Activated CD8-positive, alpha-beta T cell treated with anti-CD3 and anti-CD28 coated beads for 36 hours (primary cell): ENCODE measurements around the gene TMEM143. TPM values are rescaled to one million over a fixed set of nuclear protein-coding genes. Genes with fewer than 3 reads are reported as not detected.

Source experiments
- ATAC-seq: fragments of 200-7000 bp; cut with Tn5 transposase; one replicate; pipeline ENCODE4 v1.10.0; 2021; ENCODE audit warnings: mild to moderate bottlenecking, moderate library complexity
- CTCF ChIA-PET: fragments of 350-600 bp; sonication (Branson Sonifier 250); formaldehyde crosslinking; loops from one replicate; lab custom pipeline; 2021; ENCODE audit warnings: antibody characterized with exemption; lab: Charles Lee
- POLR2A ChIA-PET: fragments of 350-600 bp; sonication (Branson Sonifier 250); formaldehyde crosslinking; loops from one replicate; lab custom pipeline; 2021; ENCODE audit warnings: antibody characterized with exemption; lab: Charles Lee
- DNase-seq: peaks from one replicate; pipeline ENCODE4 v3.0.0-alpha.2; 2020
- H3K27ac Mint-ChIP-seq: one replicate; pipeline ENCODE4 v1.8.0; 2021; ENCODE audit warnings: mild to moderate bottlenecking, mixed read lengths
- H3K27me3 Mint-ChIP-seq: one replicate; pipeline ENCODE4 v1.8.0; 2021; ENCODE audit warnings: mixed read lengths
- H3K36me3 Mint-ChIP-seq: one replicate; pipeline ENCODE4 v1.8.0; 2021; ENCODE audit warnings: low read depth, mixed read lengths
- H3K4me1 Mint-ChIP-seq: one replicate; pipeline ENCODE4 v1.8.0; 2021; ENCODE audit warnings: low read depth, mixed read lengths
- H3K4me3 Mint-ChIP-seq: one replicate; pipeline ENCODE4 v1.8.0; 2021; ENCODE audit warnings: mild to moderate bottlenecking, moderate library complexity, mixed read lengths
- H3K9me3 Mint-ChIP-seq: one replicate; pipeline ENCODE4 v1.8.0; 2021; ENCODE audit warnings: mixed read lengths
- intact Hi-C: fragments of 100-400 bp; cut with micrococcal nuclease; formaldehyde crosslinking; loops from one replicate; pipeline ENCODE4 v1.10.0; 2022
- total RNA-seq, 2 experiments: library from RNA; stranded (reverse); gene quantifications; one replicate each; pipeline ENCODE4 v1.2.3, GENCODE V29; 2021
- TF ChIP-seq, protein P1 (sequence below): fragments of 200-600 bp; IDR thresholded peaks from one replicate; pipeline ENCODE4 v1.8.0; 2022; ENCODE audit warnings: antibody characterized with exemption, mild to moderate bottlenecking

TMEM143 gene
- total RNA-seq, 2 experiments from 2014 or later = 19.4 to 21.7 TPM

DNA sequence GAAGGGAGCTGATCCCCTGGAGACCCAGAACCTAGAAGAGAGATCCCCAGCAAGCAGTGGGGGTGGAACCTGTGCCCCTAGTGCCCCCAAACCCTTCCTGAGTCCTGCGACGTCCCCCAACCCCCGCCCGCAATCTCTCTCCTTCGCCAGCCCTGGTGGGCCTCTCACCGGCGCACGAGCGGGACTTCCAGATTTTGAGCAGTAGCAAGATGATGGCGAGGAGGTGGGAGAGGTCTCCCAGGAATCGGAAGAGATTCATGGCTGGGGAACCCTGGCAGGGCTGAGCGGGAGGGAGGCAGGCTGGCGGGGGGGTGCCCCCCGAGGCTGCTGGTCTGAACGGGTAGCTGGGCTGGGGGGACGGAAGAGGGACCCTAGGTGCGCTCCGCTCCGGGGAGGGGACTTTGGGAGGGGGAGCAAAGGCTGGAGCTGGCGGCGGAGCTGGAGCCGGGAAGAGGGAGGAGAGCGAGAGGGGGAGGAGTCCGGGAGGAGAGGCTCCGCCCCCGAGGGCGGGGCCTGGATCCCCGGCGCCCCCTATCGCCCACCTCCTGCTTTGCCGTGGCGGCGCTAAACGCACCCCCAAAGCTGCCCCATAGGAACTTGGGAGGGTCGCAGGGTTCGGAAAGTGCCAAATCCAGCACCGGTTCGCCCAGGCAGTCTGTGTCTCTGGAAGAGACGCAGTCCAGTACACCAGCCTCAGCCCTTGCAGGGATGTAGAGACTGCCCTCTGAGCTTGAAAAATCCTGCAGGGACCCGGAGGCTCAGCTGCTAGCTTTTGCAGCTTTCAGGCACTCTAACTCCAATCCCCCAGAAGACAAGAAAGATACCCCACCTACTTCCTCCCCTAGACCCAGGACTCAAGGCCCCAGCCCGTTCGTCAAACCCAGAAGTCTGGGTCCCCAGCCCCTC, 27.6 kb upstream of the TMEM143 start, which contains the start of gene KDELR1:
Gene KDELR1 (minus strand): TSS at position 452 of the 906 bp plus-strand sequence. CDS start 193 bp downstream, at position 259.
- Mint-ChIP-seq H3K27me3 (peaks cover 26% of the 10 kb centered on the region), H3K4me3 (peak within 1 kb of the TSS; percentile 91), H3K4me1 (peaks cover 26% of the 10 kb centered on the region), H3K9me3 (no peaks in the 10 kb centered on the region), H3K27ac (peak within 1 kb of the TSS; percentile 92), H3K36me3 (peaks cover 16% of the 10 kb centered on the region)
- intact Hi-C loops = no loop called here
- POLR2A ChIA-PET = interaction anchor here (0.6 to 2.1 kb wide), 9 partner anchors 11 to 226 kb away, joined by 3 to 7 read pairs (median 3); partner anchors contain the start of gene SYNGR4
- DNase-seq (peak; percentile 74), ATAC-seq (peak; percentile 87)
- CTCF ChIA-PET = interaction anchor here (0.6 to 2.4 kb wide), 46 partner anchors 9 to 1185 kb away, joined by 3 to 25 read pairs (median 4); partner anchors contain the start of genes GRWD1, SYNGR4 and TMEM143
- TF ChIP-seq, protein P1, sequence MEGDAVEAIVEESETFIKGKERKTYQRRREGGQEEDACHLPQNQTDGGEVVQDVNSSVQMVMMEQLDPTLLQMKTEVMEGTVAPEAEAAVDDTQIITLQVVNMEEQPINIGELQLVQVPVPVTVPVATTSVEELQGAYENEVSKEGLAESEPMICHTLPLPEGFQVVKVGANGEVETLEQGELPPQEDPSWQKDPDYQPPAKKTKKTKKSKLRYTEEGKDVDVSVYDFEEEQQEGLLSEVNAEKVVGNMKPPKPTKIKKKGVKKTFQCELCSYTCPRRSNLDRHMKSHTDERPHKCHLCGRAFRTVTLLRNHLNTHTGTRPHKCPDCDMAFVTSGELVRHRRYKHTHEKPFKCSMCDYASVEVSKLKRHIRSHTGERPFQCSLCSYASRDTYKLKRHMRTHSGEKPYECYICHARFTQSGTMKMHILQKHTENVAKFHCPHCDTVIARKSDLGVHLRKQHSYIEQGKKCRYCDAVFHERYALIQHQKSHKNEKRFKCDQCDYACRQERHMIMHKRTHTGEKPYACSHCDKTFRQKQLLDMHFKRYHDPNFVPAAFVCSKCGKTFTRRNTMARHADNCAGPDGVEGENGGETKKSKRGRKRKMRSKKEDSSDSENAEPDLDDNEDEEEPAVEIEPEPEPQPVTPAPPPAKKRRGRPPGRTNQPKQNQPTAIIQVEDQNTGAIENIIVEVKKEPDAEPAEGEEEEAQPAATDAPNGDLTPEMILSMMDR = peak; percentile 85

DNA sequence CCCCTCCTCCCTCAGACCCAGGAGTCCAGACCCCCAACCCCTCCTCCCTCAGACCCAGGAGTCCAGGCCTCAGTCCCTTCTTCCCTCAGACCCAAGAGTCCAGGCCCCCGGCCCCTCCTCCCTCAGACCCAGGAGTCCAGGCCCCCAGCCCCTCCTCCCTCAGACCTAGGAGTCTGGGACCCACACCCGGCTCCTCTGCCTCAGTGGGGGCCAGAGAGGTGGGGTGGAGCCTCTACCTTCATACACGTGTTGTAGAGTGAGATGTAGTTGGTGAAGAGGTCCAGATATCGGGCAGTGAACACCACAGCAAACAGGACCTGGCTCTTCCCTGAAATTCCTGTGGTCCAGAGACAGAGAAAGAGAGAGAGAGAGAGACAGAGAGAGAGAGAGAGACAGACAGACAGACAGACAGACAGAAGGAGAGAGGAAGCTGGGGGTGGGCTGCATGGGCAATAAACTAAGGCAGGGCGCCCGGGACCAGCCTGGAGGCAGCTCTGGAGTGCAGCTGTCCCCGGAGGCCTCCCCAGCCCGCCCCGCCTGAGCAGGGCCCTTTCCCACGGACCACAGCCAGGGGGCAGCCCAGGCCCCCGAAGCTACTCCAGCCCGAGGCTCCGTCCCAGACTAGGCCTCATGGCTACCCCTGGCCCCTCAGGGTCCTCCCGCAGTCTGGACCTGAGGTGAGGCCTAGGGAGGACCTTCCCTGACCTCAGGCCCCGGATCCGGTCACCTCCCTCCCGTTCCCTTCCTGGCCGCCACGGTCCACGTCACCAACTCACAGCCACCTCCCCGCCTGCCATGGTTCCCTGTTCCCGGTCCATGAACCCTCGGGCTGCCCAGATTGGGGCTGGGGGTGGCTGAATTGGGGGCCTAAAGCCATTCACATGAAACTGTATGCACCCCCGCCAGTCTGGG, 26.7 kb upstream of the TMEM143 start:
- Mint-ChIP-seq H3K9me3 (no peaks in the 10 kb centered on the region), H3K4me1 (peaks cover 25% of the 10 kb centered on the region), H3K27ac (peak overlapping the region; percentile 92), H3K36me3 (peaks cover 20% of the 10 kb centered on the region), H3K4me3 (peak overlapping the region; percentile 91), H3K27me3 (peaks cover 19% of the 10 kb centered on the region)
- TF ChIP-seq, protein P1 = peak; percentile 43
- peak; percentile 76 for DNase-seq
- ATAC-seq = peak; percentile 72
- ChIA-PET POLR2A (interaction anchor here (1.0 to 2.1 kb wide), 8 partner anchors 10 to 227 kb away, joined by 3 to 7 read pairs (median 4); partner anchors contain the start of gene SYNGR4), CTCF (interaction anchor here (0.6 to 2.4 kb wide), 36 partner anchors 10 to 227 kb away, joined by 3 to 25 read pairs (median 4); partner anchors contain the start of genes GRWD1, SYNGR4 and TMEM143)
- intact Hi-C loops = no loop called here

DNA sequence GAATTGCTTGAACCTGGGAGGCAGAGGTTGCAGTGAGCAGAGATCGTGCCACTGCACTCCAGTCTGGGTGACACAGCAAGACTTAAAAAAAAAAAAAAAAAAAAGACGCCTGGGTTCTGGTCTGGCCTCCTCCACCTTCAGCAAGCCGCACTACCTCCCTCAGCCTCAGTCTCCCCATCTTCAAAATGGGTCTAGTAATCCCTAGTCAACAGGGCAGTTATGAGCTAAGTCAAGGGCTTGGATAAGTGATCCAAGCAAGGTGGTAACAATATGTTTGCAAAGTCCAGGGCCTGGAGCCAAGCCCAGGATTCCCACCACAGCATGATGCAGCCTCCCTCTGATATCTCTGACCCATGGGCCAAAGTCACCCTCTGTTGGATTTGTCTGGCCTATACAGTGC, 23.2 kb upstream of the TMEM143 start:
- no peak overlapping the region for H3K4me3 Mint-ChIP-seq
- ATAC-seq (no peak), DNase-seq (no peak)
- no peaks in the 10 kb centered on the region for H3K9me3 Mint-ChIP-seq
- TF ChIP-seq, protein P1 = no peak
- peaks cover 6% of the 10 kb centered on the region for H3K4me1 Mint-ChIP-seq
- POLR2A ChIA-PET = interaction anchor here (1.0 kb wide), 1 partner anchor 14 kb away, joined by 3 read pairs; no protein-coding TSS in a partner anchor
- H3K27me3 Mint-ChIP-seq = no peaks in the 10 kb centered on the region
- H3K36me3 Mint-ChIP-seq = peaks cover 35% of the 10 kb centered on the region
- intact Hi-C loops = no loop called here
- CTCF ChIA-PET = interaction anchor here (1.1 kb wide), 1 partner anchor 73 kb away, joined by 6 read pairs; no protein-coding TSS in a partner anchor
- no peak overlapping the region for H3K27ac Mint-ChIP-seq

DNA sequence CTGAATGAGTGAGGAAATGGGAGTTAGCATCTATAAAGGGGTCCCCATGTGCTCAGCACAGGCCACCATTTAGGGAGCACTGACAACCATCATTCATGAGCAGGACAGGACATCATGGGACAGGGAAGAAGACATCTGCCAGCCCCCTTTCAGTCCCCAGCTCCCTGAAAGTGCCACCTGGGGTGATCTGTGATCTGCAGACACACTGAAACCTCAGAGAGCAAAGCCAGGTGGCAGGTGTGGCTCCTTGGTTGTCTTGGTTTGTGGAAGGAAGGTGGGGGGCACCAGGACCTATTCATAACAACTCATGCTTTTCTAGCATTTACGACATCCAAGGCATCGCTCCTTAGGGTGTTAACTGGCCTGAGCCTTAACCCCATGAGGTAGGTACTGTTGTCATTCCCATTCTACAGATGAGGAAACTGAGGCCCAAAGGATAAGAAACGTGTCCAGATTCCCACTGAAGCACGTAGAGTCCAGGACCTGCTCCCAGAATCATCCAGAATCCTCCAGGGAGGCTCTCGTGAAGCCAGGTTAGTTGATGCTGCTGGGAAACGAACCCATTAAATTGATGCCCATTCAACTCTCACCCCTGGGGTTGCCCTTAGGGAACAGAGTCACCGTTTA, 21.8 kb upstream of the TMEM143 start:
- POLR2A ChIA-PET = interaction anchor here (0.8 kb wide), 1 partner anchor 8 kb away, joined by 3 read pairs; no protein-coding TSS in a partner anchor
- Mint-ChIP-seq H3K27ac (no peak overlapping the region), H3K9me3 (no peaks in the 10 kb centered on the region), H3K4me1 (peaks cover 3% of the 10 kb centered on the region), H3K4me3 (no peak overlapping the region), H3K27me3 (no peaks in the 10 kb centered on the region), H3K36me3 (peaks cover 39% of the 10 kb centered on the region)
- TF ChIP-seq, protein P1 = no peak
- intact Hi-C loops = no loop called here
- CTCF ChIA-PET = interaction anchor here (1.0 kb wide), 1 partner anchor 164 kb away, joined by 3 read pairs; no protein-coding TSS in a partner anchor
- DNase-seq = no peak
- ATAC-seq = no peak
